ENCODE data around the gene ATP6V1F. TPM values are rescaled to one million over a fixed set of nuclear protein-coding genes. Genes with fewer than 3 reads are reported as not detected.

The ATP6V1F gene
- total RNA-seq, 1 donor from 2014 or later: 61.4 TPM

DNA sequence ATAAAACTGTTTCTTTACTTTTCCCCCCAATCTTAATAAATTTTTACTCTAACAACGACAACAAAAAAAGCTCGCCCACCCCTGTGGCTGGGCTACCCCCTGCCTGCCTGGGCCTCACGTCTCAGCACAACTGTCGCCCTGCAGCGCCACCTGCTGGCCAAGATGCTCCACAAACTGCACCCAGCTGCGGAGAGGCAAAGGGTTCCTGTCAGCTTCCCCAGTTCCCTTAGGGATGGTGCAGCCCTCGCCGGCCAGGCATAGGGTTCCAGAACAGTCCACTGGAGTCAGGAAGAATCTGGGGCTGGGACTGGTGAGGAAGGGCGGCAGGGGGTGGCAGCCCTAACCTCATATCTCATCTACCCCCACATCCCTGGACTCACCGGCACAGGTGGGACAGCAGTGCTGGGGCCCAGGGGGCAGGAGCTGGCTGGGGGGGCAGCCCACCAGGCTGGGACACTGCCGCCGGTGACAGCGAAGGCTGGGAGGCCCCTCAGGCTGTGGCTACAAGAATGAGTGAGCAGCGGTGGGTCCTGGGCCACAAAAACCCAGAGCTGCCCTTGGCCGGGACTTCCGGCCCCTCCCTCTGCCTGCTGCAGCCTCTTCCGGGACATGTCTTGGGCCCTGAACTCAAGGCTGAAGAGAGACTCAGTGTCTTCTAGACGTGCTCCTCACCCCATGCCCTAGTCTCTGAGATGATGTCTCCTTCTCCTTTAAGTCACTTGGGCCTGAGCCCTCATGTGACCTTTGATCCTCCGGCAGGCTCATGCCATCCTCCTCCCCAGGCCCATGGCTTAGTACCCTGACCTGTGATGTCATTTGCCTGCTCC is 21.2 kb downstream of the ATP6V1F start:
- H3K4me3 ChIP-seq: no peak overlapping the region
- peaks cover 3% of the 10 kb centered on the region for H3F3A ChIP-seq (ENCODE audit: low read depth)
- Mint-ChIP-seq H3K4me3 (no peak overlapping the region), H3K9me3 (no peaks in the 10 kb centered on the region), H3K4me1 (peaks cover 12% of the 10 kb centered on the region), H3K27ac (no peak overlapping the region), H3K36me3 (no peaks in the 10 kb centered on the region), H3K27me3 (ENCODE audit: insufficient read depth, low read depth) (peaks cover 14% of the 10 kb centered on the region)
- no peaks in the 10 kb centered on the region for H3K27me3 ChIP-seq
- H3K4me1 ChIP-seq: peaks cover 3% of the 10 kb centered on the region
- H3K79me2 ChIP-seq (ENCODE audit: low read depth): no peaks in the 10 kb centered on the region
- no peaks in the 10 kb centered on the region for H3K9me3 ChIP-seq (ENCODE audit: low read depth)
- no peak overlapping the region for H2AFZ ChIP-seq (replicated peaks)
- H3K27ac ChIP-seq: no peak overlapping the region
- DNase-seq (ENCODE audit: low spot score): peak; percentile 91
- TF ChIP-seq, protein P1, sequence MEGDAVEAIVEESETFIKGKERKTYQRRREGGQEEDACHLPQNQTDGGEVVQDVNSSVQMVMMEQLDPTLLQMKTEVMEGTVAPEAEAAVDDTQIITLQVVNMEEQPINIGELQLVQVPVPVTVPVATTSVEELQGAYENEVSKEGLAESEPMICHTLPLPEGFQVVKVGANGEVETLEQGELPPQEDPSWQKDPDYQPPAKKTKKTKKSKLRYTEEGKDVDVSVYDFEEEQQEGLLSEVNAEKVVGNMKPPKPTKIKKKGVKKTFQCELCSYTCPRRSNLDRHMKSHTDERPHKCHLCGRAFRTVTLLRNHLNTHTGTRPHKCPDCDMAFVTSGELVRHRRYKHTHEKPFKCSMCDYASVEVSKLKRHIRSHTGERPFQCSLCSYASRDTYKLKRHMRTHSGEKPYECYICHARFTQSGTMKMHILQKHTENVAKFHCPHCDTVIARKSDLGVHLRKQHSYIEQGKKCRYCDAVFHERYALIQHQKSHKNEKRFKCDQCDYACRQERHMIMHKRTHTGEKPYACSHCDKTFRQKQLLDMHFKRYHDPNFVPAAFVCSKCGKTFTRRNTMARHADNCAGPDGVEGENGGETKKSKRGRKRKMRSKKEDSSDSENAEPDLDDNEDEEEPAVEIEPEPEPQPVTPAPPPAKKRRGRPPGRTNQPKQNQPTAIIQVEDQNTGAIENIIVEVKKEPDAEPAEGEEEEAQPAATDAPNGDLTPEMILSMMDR (IDR thresholded peaks at IDR 0.05): peak; percentile 97
- TF ChIP-seq EZH2phosphoT487 (IDR thresholded peaks at IDR 0.05): no peak
- no peaks in the 10 kb centered on the region for H3K36me3 ChIP-seq
- H3K4me2 ChIP-seq: no peak overlapping the region
- H3K9ac ChIP-seq: no peak overlapping the region
- H4K20me1 ChIP-seq (ENCODE audit: low read depth): no peaks in the 10 kb centered on the region

DNA sequence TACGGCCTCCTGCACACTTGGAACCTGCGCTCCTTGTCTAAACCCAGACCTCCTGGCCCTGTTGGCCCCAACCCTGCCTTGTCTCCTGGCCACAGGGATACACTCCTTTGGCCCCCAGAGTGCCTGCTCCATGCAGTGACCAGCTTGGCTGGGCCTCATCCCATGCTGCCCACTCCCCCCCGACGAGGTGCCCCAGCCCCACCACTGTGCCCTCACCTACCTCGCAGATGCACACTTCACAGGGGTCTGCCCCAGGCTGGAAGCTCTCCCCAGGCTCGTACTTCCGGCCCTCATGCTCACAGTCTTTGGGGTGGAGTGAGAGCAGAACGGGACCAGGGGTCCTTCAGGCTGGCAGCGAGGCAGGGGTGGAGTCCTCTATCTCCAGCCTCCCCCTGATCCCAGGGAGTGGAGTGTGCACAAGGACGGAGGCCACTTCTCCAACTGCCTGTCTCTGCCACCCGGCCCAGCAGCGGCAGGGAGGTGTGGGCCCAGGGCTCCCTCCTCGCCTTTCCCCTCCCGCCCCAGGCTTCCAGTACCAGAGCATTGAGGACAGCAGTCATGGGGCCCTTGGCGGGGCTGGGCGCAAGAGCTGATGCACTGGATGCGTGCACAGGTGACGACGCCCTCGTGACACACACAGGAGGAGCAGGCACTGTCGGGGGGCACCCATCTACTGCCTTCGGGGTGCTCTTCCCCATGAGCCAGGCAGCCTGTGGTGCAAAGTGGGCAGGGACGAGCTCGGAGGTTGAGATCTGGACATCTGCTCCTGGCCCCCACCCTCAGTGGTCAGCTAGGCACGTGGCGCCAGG is 22.1 kb downstream of the ATP6V1F start:
- Mint-ChIP-seq H3K36me3 (no peaks in the 10 kb centered on the region), H3K27ac (no peak overlapping the region), H3K27me3 (ENCODE audit: insufficient read depth, low read depth) (peaks cover 14% of the 10 kb centered on the region), H3K4me3 (no peak overlapping the region), H3K9me3 (no peaks in the 10 kb centered on the region), H3K4me1 (peaks cover 12% of the 10 kb centered on the region)
- Histone ChIP-seq H3K4me3 (no peak overlapping the region), H3K9ac (no peak overlapping the region), H3K27me3 (peaks cover 3% of the 10 kb centered on the region), H2AFZ (replicated peaks) (no peak overlapping the region), H4K20me1 (ENCODE audit: low read depth) (no peaks in the 10 kb centered on the region), H3K27ac (no peak overlapping the region), H3K4me1 (peaks cover 1% of the 10 kb centered on the region), H3K79me2 (ENCODE audit: low read depth) (no peaks in the 10 kb centered on the region), H3F3A (ENCODE audit: low read depth) (peaks cover 11% of the 10 kb centered on the region), H3K9me3 (ENCODE audit: low read depth) (no peaks in the 10 kb centered on the region), H3K4me2 (no peak overlapping the region), H3K36me3 (no peaks in the 10 kb centered on the region)
- DNase-seq (ENCODE audit: low spot score): no peak
- TF ChIP-seq, protein P1 (IDR thresholded peaks at IDR 0.05): no peak
- no peak for TF ChIP-seq EZH2 (IDR thresholded peaks at IDR 0.05)
- TF ChIP-seq EZH2phosphoT487 (IDR thresholded peaks at IDR 0.05): no peak

DNA sequence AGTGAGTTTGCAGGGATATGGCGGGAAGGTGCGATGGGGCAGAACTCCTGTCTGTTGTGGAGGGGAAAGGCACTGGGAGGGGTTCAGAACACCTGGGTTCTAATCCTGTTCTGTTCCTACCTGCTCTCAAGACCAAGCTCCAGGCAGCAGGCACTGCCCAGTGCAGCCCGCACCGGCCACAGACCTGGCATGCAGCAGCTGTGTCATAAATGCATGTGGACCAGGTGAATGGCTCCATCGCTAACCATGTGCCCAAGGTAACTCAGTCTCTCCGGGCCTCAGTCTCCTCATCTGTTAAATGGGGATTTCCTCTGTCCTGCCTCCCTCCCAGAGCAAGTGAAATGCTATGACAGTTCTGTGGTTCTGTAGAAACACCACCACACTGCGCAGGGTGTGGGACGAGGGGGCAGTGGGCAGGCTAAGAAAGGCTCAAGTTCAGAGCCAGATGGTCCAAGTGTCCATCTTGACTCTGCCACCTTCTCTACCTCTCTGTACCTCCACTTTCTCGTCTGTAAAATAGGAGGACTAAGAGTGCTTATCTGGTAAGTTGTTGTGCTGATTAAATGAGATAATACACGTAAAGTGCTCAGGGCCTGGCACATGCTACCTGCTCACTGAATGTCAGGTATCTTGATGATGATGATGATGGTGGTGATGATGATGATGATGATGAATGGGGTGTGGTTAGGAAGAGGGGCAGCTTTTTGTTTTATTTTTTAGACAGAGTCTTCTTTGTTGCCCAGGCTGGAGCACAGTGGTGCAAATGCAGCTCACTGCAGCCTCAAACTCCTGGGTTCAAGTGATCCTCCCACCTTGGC is 22.9 kb downstream of the ATP6V1F start:
- Histone ChIP-seq H3K4me3 (no peak overlapping the region), H3K27ac (no peak overlapping the region), H3K79me2 (ENCODE audit: low read depth) (no peaks in the 10 kb centered on the region), H3K4me1 (no peaks in the 10 kb centered on the region), H3K9me3 (ENCODE audit: low read depth) (no peaks in the 10 kb centered on the region), H3K9ac (no peak overlapping the region), H4K20me1 (ENCODE audit: low read depth) (no peaks in the 10 kb centered on the region), H3K36me3 (no peaks in the 10 kb centered on the region), H3K27me3 (peaks cover 11% of the 10 kb centered on the region), H3F3A (ENCODE audit: low read depth) (peaks cover 14% of the 10 kb centered on the region), H2AFZ (replicated peaks) (no peak overlapping the region), H3K4me2 (no peak overlapping the region)
- TF ChIP-seq EZH2phosphoT487 (IDR thresholded peaks at IDR 0.05): no peak
- TF ChIP-seq EZH2 (IDR thresholded peaks at IDR 0.05): no peak
- TF ChIP-seq, protein P1 (IDR thresholded peaks at IDR 0.05): no peak
- no peak overlapping the region for H3K4me3 Mint-ChIP-seq
- peaks cover 18% of the 10 kb centered on the region for H3K27me3 Mint-ChIP-seq (ENCODE audit: insufficient read depth, low read depth)
- no peak overlapping the region for H3K27ac Mint-ChIP-seq
- no peak for DNase-seq (ENCODE audit: low spot score)
- H3K4me1 Mint-ChIP-seq: peaks cover 12% of the 10 kb centered on the region
- H3K9me3 Mint-ChIP-seq: no peaks in the 10 kb centered on the region
- no peaks in the 10 kb centered on the region for H3K36me3 Mint-ChIP-seq
